Measurements from ENCODE around the gene RMND5A.

RMND5A gene

GRCh38 chr2:86769838-86770237, 49.7 kb downstream of the RMND5A start:
- H3K4me3 ChIP-seq (ENCODE audit: low read depth, low read length): no peak overlapping the region
- TF ChIP-seq CTCF (IDR thresholded peaks at IDR 0.05; ENCODE audit: low read depth, low read length): no peak

- TF ChIP-seq CTCF (IDR thresholded peaks at IDR 0.05; ENCODE audit: low read depth, low read length): no peak
These were observed 50.8 kb downstream of the RMND5A start for GRCh38 chr2:86770816-86771301.

GRCh38 chr2:86772611-86773010, 52.5 kb downstream of the RMND5A start:
- H3K4me3 ChIP-seq (ENCODE audit: low read depth, low read length): no peak overlapping the region
- TF ChIP-seq CTCF (IDR thresholded peaks at IDR 0.05; ENCODE audit: low read depth, low read length): no peak

More at GRCh38 chr2:86770816-86771301, 50.8 kb downstream of the RMND5A start:
- no peak overlapping the region for H3K4me3 ChIP-seq (ENCODE audit: low read depth, low read length)

- no peak for TF ChIP-seq CTCF (IDR thresholded peaks at IDR 0.05; ENCODE audit: low read depth, low read length)
- no peak overlapping the region for H3K4me3 ChIP-seq (ENCODE audit: low read depth, low read length)
These were observed 54.8 kb downstream of the RMND5A start for GRCh38 chr2:86774862-86775261.

GRCh38 chr2:86775338-86775737, 55.2 kb downstream of the RMND5A start:
- no peak for TF ChIP-seq CTCF (IDR thresholded peaks at IDR 0.05; ENCODE audit: low read depth, low read length)

GRCh38 chr2:86776532-86776931, 56.4 kb downstream of the RMND5A start:
- no peak overlapping the region for H3K4me3 ChIP-seq (ENCODE audit: low read depth, low read length)
- TF ChIP-seq CTCF (IDR thresholded peaks at IDR 0.05; ENCODE audit: low read depth, low read length): no peak

More at GRCh38 chr2:86775338-86775737, 55.2 kb downstream of the RMND5A start:
- H3K4me3 ChIP-seq (ENCODE audit: low read depth, low read length): no peak overlapping the region

- TF ChIP-seq CTCF (IDR thresholded peaks at IDR 0.05; ENCODE audit: low read depth, low read length): no peak
- H3K4me3 ChIP-seq (ENCODE audit: low read depth, low read length): no peak overlapping the region
These were observed 58.9 kb downstream of the RMND5A start for GRCh38 chr2:86778957-86779356.

Measured in WI38 (cell line).